Neuronal stem cell (in vitro differentiated cells): ENCODE data around the gene MBOAT7.

Source experiments
- DNase-seq: peaks from one replicate; pipeline ENCODE4 v3.0.0-alpha.2; 2013; ENCODE audit warnings: low spot score
- H2AFZ ChIP-seq: one replicate; pipeline ENCODE4 v1.6.1; 2013; ENCODE audit warnings: mild to moderate bottlenecking, low read length, inconsistent platforms
- H2AK5ac ChIP-seq: 2 replicates; pipeline ENCODE4 v1.6.1; 2013; ENCODE audit warnings: low read depth, mild to moderate bottlenecking, inconsistent platforms, low read length, moderate library complexity, mixed read lengths
- H2BK120ac ChIP-seq: 2 replicates; pipeline ENCODE4 v1.6.1; 2013; ENCODE audit warnings: low read depth, mild to moderate bottlenecking, inconsistent platforms, low read length, moderate library complexity, mixed read lengths
- H2BK12ac ChIP-seq: one replicate; pipeline ENCODE4 v1.6.1; 2013; ENCODE audit warnings: low read length, inconsistent platforms
- H2BK15ac ChIP-seq: 2 replicates; pipeline ENCODE4 v1.6.1; 2013; ENCODE audit warnings: mild to moderate bottlenecking, low read length, inconsistent platforms, mixed read lengths
- H2BK5ac ChIP-seq: one replicate; pipeline ENCODE4 v1.6.1; 2013; ENCODE audit warnings: inconsistent platforms, mild to moderate bottlenecking, low read length, moderate library complexity
- H3K14ac ChIP-seq: one replicate; pipeline ENCODE4 v1.6.1; 2013; ENCODE audit warnings: low read length, inconsistent platforms
- H3K18ac ChIP-seq: 2 replicates; pipeline ENCODE4 v1.6.1; 2013; ENCODE audit warnings: low read length, inconsistent platforms
- H3K23ac ChIP-seq: 2 replicates; pipeline ENCODE4 v1.6.1; 2013; ENCODE audit warnings: low read depth, mild to moderate bottlenecking, mixed read lengths, low read length, inconsistent platforms; ENCODE audit not compliant: poor library complexity
- H3K27ac ChIP-seq: replicated peaks from 3 replicates; pipeline ENCODE4 v1.5.1; 2013; ENCODE audit warnings: low read length, inconsistent platforms
- H3K27me3 ChIP-seq, 3 experiments: 2 replicates each; pipeline ENCODE4 v1.6.1; 2013; ENCODE audit warnings: low read length in 3 of 3, mild to moderate bottlenecking in 2 of 3, inconsistent platforms in 1 of 3, low read depth in 1 of 3, mixed read lengths in 1 of 3, moderate library complexity in 1 of 3; ENCODE audit not compliant: control insufficient read depth in 3 of 3, insufficient read depth in 3 of 3
- H3K36me3 ChIP-seq, 2 donors: replicated peaks in 1 of 2; 2 replicates each; pipeline ENCODE4 v1.6.1; 2013; ENCODE audit warnings: low read length in 2 of 2; ENCODE audit not compliant: control insufficient read depth in 2 of 2, insufficient read depth in 2 of 2
- H3K4ac ChIP-seq: 2 replicates; pipeline ENCODE4 v1.6.1; 2013; ENCODE audit warnings: inconsistent platforms, mild to moderate bottlenecking, low read length, moderate library complexity
- H3K4me1 ChIP-seq, 2 donors: 1 replicate in 1 of 2; 2 replicates in 1 of 2; pipeline ENCODE4 v1.6.1; 2013; ENCODE audit warnings: low read length in 2 of 2, low read depth in 1 of 2; ENCODE audit not compliant: control insufficient read depth in 2 of 2, insufficient read depth in 1 of 2
- H3K4me2 ChIP-seq: one replicate; pipeline ENCODE4 v1.6.1; 2013; ENCODE audit warnings: mild to moderate bottlenecking, low read length, inconsistent platforms; ENCODE audit not compliant: insufficient read depth, poor library complexity, severe bottlenecking
- H3K4me3 ChIP-seq, 2 donors: 2 replicates each; pipeline ENCODE4 v1.5.1; 2013; ENCODE audit warnings: low read length in 2 of 2, mild to moderate bottlenecking in 2 of 2, inconsistent platforms in 1 of 2, moderate library complexity in 1 of 2
- H3K79me1 ChIP-seq: one replicate; pipeline ENCODE4 v1.6.1; 2013; ENCODE audit warnings: low read depth, mild to moderate bottlenecking, inconsistent platforms, low read length, moderate library complexity
- H3K9ac ChIP-seq: one replicate; pipeline ENCODE4 v1.6.1; 2013; ENCODE audit warnings: mild to moderate bottlenecking, low read depth, low read length, inconsistent platforms; ENCODE audit not compliant: poor library complexity
- H3K9me3 ChIP-seq, 2 donors: replicated peaks in 1 of 2; 2 replicates each; pipeline versions ENCODE3 to v1.6.1; 2013; ENCODE audit warnings: low read length in 2 of 2, mild to moderate bottlenecking in 2 of 2, inconsistent platforms in 1 of 2, low read depth in 1 of 2, mixed read lengths in 1 of 2, moderate library complexity in 1 of 2; ENCODE audit not compliant: control insufficient read depth in 2 of 2, insufficient read depth in 1 of 2
- H4K8ac ChIP-seq: one replicate; pipeline ENCODE4 v1.6.1; 2013; ENCODE audit warnings: low read depth, mild to moderate bottlenecking, inconsistent platforms, low read length, moderate library complexity
- H4K91ac ChIP-seq: one replicate; pipeline ENCODE4 v1.6.1; 2013; ENCODE audit warnings: low read length, low read depth, mild to moderate bottlenecking, inconsistent platforms; ENCODE audit not compliant: poor library complexity
- WGBS, 2 donors: extraction: QIAGEN DNeasy Blood & Tissue Kit; methylation state at CpG; one replicate each; pipeline ENCODE4 v1.1.7; 2013; ENCODE audit warnings: missing lambda C conversion rate in 2 of 2, mixed read lengths in 1 of 2; ENCODE audit not compliant: insufficient read length in 2 of 2, insufficient replicate concordance in 1 of 2; ENCODE audit errors: extremely low coverage in 2 of 2; 5-methylcytosine and 5-hydroxymethylcytosine counted together

The MBOAT7 gene

GRCh38 chr19:54191811-54192453 is 2.6 kb upstream of the MBOAT7 start:
- no peak overlapping the region for H4K91ac ChIP-seq
- H3K14ac ChIP-seq: no peak overlapping the region
- H2BK120ac ChIP-seq: no peak overlapping the region
- no peaks in the 10 kb centered on the region for H3K27me3 ChIP-seq
- H3K4me3 ChIP-seq: peak overlapping the region; percentile 77 to 91
- peak overlapping the region; percentile 94 for H2BK5ac ChIP-seq
- H2BK12ac ChIP-seq: no peak overlapping the region
- no peak overlapping the region for H4K8ac ChIP-seq
- H3K4ac ChIP-seq: peak overlapping the region; percentile 26
- H2AFZ ChIP-seq: peak overlapping the region; percentile 98
- peaks cover 11 to 52% of the 10 kb centered on the region in 2 donors for H3K36me3 ChIP-seq
- peak overlapping the region; percentile 81 for H3K23ac ChIP-seq
- no peak overlapping the region for H2BK15ac ChIP-seq
- peak overlapping the region; percentile 48 for H3K18ac ChIP-seq
- peak overlapping the region; percentile 98 for H3K27ac ChIP-seq
- peak overlapping the region; percentile 72 for H3K4me2 ChIP-seq
- H3K4me1 ChIP-seq: peaks cover 8% of the 10 kb centered on the region in 2 donors
- peaks cover 12% of the 10 kb centered on the region for H3K79me1 ChIP-seq
- no peak for DNase-seq
- no peaks in the 10 kb centered on the region for H3K9me3 ChIP-seq
- no CpG with 5 or more reads among the region's 19 CpGs for WGBS, 2 donors
- peak overlapping the region; percentile 98 for H3K9ac ChIP-seq
- peak overlapping the region; percentile 30 for H2AK5ac ChIP-seq

GRCh38 chr19:54191011-54191810 is 1.8 kb upstream of the MBOAT7 start, which contains the start of gene TSEN34:
TSEN34 (plus strand) TSS chr19:54191308; CDS start chr19:54191365, 57 bp downstream.
- H2BK15ac ChIP-seq: peak within 1 kb of the TSS; percentile 97
- peak within 1 kb of the TSS; percentile 98 for H2AFZ ChIP-seq
- H3K36me3 ChIP-seq: peaks cover 18 to 54% of the 10 kb centered on the region in 2 donors
- peak within 1 kb of the TSS; percentile 77 to 91 for H3K4me3 ChIP-seq
- H2AK5ac ChIP-seq: peak within 1 kb of the TSS; percentile 63
- no peaks in the 10 kb centered on the region for H3K27me3 ChIP-seq
- no peak within 1 kb of the TSS for H3K14ac ChIP-seq
- peak; percentile 92 for DNase-seq
- peaks cover 15% of the 10 kb centered on the region for H3K79me1 ChIP-seq
- H2BK120ac ChIP-seq: peak within 1 kb of the TSS; percentile 94
- peaks cover 8% of the 10 kb centered on the region in 2 donors for H3K4me1 ChIP-seq
- H4K91ac ChIP-seq: peak within 1 kb of the TSS; percentile 85
- H3K9ac ChIP-seq: peak within 1 kb of the TSS; percentile 99
- H3K9me3 ChIP-seq: no peaks in the 10 kb centered on the region
- no peak within 1 kb of the TSS for H2BK12ac ChIP-seq
- H3K4me2 ChIP-seq: peak within 1 kb of the TSS; percentile 91
- peak within 1 kb of the TSS; percentile 98 for H3K23ac ChIP-seq
- H4K8ac ChIP-seq: no peak within 1 kb of the TSS
- H3K18ac ChIP-seq: peak within 1 kb of the TSS; percentile 100
- H3K4ac ChIP-seq: peak within 1 kb of the TSS; percentile 84
- H3K27ac ChIP-seq: peak within 1 kb of the TSS; percentile 98
- WGBS, 2 donors: no CpG with 5 or more reads among the region's 77 CpGs
- peak within 1 kb of the TSS; percentile 94 for H2BK5ac ChIP-seq

GRCh38 chr19:54190503-54191010 is 1.2 kb upstream of the MBOAT7 start:
- Histone ChIP-seq H2AK5ac (no peak overlapping the region), H2AFZ (peak overlapping the region; percentile 98), H3K23ac (peak overlapping the region; percentile 98), H3K36me3 (peaks cover 18 to 53% of the 10 kb centered on the region in 2 donors), H4K91ac (no peak overlapping the region), H3K9me3 (no peaks in the 10 kb centered on the region), H3K27me3 (no peaks in the 10 kb centered on the region), H3K18ac (peak overlapping the region; percentile 100), H3K4me3 (peak overlapping the region; percentile 77 to 91), H3K27ac (peak overlapping the region; percentile 98), H3K79me1 (peaks cover 15% of the 10 kb centered on the region), H3K9ac (peak overlapping the region; percentile 99), H3K4me1 (peaks cover 8% of the 10 kb centered on the region in 2 donors), H3K4ac (no peak overlapping the region), H2BK12ac (no peak overlapping the region), H2BK15ac (peak overlapping the region; percentile 97), H3K4me2 (peak overlapping the region; percentile 91), H3K14ac (no peak overlapping the region), H2BK5ac (peak overlapping the region; percentile 94), H4K8ac (no peak overlapping the region), H2BK120ac (peak overlapping the region; percentile 94)
- DNase-seq: peak; percentile 100
- WGBS, 2 donors: no CpG with 5 or more reads among the region's 56 CpGs
